ENCODE results near the gene TCF4.

The TCF4 gene

DNA sequence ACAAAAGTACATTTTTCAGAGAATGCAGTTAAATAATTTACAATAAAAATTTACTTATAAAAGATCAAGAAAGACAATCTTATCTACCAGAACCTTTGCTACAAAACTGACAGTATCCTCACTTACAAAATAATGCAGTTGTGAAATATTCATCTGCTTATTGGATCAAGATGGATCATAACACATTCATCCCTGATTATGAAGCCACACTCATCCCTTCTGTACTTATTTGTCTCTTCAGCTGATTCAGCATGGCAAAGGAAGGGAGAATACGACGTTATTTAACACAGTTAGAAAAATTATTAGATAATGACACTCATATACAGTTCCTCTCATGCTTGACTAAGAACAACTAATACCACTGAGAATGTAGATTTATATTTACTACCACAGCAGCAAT, 46.4 kb downstream of the TCF4 start:
- FAIRE-seq, result no peak

DNA sequence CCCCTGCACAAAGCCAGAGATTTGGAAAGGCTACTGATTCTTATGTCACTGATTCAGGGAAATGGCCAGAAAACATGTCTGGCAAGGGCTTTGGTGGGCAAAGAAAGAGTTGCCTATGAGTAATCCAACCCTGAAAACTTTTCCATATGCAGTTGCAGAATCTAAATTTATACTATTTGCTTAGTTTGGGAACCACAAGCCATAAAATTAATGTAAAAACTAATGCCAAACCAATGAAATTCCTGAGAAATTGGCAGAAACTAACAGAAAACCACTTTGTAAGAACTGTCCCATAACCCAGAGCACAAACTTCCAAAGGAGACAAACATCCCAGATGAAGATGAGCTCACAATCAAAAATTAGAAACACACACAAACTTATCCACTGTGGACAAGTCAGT, 48.8 kb downstream of the TCF4 start:
- no peak for FAIRE-seq

DNA sequence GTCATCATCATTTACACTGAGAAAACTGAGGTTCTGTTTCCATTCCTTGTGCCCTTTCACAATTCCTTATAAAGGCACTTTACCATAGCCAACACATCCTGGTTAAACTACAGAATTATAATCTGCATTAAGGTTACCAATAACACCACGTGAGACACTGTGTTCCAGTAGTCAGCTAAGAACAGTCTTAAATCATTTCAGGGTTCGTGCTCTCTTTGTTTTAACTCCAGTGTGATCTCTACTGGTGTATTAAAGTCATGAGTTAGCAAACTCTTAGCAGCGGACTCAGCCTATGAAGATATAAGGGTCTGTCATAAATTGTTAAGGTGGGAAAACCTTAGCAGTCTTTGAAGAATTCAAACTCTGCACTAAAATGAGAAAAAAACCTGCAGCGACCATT, 53.0 kb downstream of the TCF4 start:
- FAIRE-seq, result no peak

DNA sequence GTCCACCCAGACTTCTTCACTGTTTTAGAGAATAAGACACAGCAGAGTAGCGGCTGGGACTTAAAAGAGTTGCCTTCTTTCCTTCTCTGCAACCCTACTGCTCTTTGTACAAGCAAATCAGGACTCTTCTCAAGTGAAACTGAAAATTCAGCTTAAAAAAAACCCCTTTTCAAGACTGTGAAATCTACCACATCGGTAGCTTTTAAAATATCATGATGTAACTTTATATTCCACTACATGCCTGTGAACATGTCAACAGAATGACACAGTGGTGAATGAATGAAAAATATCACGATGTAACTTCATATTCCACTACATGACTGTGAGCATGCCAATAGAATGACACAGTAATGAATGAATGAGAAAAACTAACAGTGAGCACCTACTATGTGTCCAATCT, 53.4 kb downstream of the TCF4 start:
- no peak for FAIRE-seq

DNA sequence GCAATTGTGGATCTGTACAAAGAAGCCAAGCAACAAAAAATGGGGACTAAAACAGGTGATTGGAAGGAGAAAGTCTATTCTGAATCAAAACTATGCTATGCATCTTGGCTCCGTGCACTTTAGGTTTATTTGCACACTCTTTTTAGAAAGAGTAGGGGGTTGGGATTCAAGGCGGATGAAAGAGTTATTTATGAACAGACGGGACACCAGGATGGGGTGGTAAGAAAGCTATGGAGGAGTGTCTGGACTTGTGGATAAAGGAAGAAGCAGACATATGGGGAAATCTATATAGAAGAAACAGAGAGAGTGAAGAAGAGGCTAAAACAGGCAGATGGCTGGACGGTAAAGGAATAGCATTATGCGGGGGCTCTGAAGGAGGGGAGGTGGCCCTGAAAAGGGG, 57.8 kb downstream of the TCF4 start:
- FAIRE-seq, result no peak

DNA sequence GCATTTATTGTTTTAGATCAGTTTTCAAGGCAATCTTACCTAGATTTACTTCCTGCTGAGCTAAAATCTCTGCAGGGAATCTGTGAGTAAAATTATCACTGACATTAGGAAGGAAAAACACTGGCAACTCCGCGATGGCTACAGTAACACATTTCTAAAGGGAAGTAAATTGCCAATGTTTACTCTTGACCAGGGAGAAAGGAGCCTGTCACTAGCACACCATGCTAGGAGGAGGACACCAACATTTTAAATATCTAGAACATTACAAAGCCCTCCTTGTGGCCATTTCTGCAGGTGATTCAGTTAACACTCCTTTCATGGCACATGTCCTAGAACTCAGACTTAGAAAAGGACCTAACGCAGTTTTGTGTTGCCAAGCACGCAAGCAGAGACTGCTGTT, 58.4 kb downstream of the TCF4 start:
- FAIRE-seq, result no peak

DNA sequence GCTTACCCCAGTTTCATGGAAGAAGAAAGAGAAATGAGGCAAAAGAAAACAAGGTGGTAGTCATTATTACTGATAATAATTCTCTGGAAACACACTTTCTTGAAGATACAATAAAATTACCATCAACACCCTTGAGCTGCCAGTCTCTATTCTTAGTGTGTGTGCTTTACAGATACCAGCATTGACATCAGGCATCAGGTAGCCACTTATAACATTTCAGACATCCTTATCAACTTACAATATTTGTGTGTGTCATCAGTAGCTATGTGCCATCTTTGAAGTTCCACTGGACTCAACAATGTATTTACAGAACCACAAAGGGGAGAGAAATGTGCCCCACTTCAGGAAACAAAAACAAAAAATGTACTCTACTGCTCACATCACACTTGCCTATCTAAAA, 62.1 kb downstream of the TCF4 start:
- no peak for FAIRE-seq

DNA sequence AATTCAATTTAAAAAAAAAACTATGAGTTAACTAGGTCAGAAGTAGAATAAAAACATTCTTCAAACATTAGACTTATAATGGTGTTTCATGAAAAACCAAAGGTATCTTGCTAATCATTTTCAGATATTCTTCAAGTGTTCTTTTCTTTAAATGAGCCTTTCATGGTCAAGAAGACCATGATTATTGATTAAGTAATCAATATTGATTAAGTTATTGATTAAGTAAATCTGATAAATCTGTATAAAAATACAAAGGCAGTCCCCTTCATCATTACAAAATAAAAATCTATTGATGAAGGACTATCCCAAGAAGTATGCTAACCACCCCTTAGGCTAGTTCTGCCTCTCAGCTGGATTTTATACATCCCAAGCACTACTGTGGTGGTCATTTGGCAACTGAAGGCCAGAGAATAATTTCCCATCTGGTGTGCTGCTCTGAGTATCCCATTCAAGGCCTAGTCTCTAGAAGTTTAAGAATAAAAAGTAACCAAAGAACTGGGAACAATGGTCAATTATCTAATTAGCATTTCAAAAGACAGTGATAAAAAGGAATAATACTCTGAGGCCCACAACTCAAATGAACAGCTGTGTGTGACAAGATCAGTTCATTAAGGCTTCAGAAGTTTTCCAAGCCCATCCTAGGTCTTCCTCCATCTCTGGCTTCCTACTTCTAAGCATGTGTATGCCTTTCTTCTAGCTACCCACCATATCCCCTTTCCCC, 63.5 kb downstream of the TCF4 start:
- no peak for FAIRE-seq

DNA sequence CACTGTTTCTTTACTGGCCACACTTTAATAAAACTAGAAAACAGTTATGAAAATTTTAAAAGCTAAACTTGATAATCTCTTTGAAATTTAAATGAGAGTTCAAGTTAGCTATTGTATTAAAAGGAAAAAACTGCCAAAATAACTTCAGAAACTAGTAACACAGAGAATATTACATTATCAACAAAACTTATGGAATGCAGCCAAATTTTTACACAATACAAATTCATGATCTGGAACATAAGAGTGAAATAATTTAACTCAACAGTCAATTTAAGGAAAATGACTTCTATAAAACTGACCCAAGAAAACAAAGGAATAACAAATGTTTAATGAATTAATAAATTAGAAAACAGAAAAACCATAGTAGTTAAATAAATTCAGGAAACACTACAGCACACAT, 65.0 kb downstream of the TCF4 start:
- no peak for FAIRE-seq

DNA sequence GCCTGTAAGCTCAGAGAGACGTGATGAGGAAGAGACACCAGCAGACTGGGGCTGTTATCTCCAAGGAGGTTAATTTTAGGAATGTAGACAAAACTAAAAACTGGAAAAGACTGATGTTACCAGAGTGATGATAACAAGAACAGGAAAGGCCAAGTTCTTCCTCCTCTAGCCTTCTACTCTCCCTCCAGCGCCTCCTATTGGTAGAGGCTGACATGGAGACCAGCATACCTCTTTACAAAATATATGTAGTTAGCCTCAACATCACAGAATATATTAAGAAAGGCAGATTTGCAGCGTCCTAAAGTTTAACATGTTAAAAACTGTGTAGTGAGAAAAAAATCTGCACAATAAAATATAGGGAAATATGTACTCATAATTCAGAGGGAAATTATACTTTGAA, 66.0 kb downstream of the TCF4 start:
- FAIRE-seq, result no peak

DNA sequence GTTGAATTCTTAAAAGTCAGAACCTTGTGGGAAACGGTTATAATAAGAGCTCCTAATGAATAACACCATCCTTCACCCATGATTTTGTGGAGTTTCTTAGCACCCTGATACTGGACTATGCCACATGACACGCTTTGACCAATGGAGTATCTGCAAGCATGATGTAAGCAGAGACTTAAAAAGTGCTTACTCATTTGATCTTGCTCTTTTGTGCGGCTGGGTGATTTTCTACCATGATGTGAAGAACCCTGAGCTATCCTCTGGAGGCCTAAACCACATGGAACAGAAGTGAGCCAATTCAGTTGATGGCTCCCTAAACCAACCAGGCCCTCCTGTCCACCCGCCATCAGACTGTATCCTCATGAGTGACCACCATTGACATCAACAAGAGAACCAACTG, 70.9 kb downstream of the TCF4 start:
- no peak for FAIRE-seq

DNA sequence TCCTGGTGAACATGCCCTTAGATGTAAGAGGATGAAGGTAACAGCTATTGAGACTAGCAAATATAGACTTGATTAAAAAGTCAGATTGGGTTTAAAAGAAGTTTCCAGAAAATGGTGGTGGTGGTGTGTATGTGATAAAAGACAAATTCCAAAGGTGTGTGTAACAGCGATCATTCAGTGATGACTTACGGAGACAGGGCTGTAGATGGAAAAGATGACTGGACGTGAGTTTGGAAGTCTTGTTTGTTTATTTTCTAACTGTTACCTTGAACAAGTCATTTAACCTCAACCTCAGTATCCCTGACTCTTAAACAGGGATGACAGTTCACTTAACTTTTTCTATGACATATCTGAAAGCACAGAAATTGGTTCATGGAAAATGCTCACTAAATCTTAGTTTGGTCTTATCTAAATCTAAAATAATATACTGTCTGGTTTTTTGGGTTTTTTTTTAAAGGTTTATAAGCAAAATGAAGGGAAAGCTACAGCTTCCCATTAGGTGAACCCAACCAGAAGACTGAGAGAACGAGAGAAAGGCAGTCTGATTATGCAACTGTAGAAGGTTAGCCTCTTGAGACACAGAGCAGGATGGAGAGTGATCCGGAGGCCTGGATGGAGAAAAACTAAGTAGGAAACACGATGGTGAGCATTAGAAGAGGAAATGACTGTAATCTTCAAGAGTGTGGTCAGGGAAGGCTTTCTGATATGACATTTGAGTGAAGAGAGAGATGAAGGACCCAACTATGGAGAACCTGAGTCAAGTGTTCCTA, 71.9 kb downstream of the TCF4 start:
- FAIRE-seq, result no peak

DNA sequence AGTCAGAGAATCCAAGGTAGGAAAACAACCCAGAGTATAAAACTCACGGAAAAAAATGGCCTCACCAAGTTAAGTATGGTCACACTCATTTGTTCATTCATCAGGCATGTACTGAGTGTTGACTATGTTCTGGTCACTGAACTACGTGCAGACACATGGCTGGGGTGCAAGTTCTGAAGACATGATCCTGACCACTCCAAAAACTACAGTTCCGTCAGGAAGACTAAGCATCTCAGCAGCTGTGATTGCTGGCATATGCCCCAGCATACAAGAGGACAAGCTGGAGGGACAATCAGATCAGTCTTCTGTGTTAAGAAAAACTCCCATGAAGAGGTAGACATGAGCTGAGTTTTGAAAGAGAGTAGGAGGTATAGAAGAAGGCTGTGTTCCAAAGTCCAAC, 72.8 kb downstream of the TCF4 start:
- FAIRE-seq, result no peak

DNA sequence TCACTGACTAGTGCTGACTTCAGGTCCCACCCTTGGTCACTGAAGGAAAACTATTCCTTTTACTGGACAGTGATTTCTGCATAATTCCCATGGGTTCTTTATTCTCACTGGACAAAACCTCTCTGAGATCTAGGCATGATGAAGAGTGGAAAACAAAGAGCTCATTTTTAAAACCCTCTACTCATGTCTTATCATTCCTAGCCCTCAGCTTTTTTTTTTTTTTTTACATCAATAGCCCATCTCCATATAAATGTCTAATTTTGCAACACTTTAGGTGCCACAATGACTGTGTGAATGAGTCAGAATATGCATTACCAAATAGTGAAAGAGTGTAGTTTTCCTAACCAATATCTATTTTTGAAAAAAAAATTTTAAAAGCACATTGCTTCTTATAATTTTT, 74.8 kb downstream of the TCF4 start:
- FAIRE-seq, result no peak

DNA sequence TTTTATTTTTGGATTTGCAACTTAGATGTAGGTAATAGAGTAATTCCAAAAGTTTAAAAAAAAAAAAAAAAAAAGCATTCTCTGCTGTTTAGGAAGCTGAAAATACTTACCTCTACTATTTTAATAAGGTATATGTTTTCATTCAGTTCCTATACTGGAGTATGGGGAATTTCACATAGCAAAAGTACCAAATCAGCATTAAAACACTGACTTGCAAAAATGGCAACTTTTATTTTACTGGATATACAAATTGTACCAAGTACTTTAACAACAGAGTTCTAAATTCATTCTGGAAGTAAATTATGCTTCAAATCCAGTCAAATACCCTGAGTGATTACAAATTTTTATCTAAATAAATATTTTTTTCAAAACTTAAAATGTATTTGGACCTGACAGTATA, 76.7 kb downstream of the TCF4 start:
- no peak for FAIRE-seq

DNA sequence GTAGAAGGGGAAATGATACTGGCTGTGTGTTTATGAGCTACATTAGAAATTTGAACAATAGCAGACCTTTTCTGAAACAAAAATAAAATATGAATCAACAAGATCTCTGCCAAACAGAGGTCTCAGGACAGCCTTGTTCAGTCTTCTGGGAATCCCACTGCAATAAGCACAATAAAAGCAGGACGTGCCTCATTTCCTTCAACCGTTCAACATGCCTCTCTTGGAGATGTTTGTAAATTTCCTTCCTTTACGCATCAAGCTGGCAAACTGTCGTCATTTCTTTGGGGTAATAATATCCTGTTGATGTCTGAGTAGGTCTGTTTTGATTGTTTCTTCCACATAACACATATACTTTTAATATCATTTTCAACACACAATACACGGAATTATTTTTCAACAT, 77.2 kb downstream of the TCF4 start:
- FAIRE-seq, result no peak

DNA sequence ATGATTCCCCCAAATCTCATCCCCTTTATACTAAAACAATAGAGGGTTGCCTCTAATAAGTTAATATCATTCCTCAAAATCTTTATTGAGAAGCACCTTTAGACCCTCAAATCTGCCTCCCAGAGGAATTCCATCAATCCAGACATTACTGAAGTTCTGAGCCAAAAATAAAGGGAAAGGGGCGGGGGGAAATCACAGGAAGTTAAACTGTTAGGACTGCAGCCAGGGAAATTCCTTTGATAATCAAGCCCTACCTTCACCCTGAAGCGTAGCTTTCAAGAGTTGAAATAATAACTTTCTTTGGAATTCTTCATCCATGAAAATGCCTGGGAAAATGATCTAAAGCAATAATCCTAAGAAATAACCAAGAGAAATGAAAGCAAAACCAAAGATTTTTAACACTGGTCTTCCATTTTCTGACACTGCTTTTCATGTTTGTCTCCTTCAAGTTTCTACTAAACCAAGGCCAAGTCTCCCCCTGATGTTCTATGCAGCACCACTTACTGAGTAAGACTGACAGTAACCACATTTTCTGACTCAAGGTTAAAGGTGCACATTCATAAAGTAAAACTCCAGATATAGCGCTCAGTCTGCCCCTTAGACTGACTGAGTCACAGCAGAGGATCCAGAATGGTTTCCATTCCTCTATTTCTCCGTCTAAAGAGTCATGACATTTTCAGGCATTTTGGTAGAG, 78.2 kb downstream of the TCF4 start:
- FAIRE-seq, result no peak

DNA sequence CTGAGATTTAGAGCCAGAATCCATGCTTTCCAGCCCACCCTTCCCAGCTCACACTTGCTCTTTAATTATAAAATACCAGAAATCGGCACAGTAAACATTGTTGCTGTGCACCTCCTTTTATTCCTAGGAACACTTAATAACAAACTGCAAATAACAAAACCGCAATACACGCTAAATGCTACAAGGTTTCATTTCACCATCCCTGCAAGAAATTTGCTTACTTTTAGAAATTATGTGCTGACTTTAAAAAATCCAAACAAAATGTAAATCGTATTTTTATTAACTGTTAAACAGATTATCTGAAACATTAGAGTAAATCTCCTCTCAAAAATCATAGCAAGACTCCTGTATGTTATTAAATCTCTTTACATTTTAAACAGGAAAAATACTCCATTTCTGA, 79.3 kb downstream of the TCF4 start:
- no peak for FAIRE-seq

DNA sequence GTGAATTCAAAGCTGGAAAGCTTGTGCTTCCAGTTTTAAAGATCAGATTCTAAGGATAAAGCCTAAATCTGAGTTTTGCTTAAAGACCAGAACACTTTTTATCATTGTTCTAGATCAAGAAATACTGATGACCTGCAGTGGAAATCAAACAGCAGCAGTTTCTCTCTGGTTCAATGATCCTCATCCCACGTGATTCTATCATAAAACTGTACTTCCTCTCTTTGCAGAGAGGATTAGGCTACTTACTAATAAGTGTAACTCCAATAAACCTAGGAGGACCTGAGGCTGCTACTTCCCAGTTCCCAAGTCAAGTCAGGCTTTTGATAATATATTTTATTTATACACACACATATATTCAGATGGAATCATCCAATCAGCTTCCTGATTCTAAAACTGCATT, 81.9 kb downstream of the TCF4 start:
- no peak for FAIRE-seq

DNA sequence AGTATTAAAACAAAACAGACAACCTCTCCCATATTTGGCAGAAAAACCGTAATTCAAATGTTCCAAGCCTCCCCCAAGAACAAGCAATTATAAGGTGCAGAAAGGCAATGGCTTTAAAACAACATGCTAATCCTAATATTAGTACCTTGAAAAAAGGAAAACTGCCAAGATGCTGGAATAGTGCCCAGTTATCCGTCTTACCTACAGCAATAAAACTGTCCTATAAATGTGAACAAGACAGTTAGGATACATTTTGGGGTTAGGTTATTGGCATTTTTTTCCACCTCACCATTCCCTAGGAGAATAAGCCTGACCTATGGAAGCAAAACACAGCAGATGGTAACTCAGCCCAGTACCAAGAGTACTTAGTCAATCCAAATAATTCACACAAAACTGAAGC, 83.2 kb downstream of the TCF4 start:
- FAIRE-seq, result no peak

DNA sequence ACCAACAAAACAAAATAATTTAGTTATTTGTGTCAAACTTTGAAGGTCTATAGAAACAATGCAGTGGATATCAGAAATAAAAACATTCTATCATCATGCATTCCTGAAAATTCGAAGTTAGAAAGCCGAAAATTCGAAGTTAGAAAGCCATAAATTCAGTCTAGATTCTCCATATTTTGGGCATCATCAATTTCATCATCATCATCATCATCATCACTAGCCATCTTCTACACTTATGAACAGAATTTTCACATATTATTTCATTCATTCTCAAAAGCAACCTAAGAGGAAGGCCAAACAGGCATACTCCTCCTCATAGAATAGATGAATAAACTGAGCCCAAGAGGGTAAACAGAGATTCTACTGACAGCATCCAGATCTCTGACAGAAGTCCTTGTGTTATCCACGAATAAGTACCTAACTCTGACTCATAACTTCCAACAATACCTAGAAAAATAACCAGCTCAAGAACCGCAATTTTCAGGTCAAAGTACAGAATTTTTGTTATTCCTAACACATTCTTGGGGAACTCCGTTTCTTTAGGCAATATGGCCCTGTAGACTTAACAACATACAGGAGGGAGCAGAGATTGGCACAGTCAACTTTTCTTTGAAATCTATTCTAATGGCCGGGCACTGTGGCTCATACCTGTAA, 84.7 kb downstream of the TCF4 start:
- no peak for FAIRE-seq

DNA sequence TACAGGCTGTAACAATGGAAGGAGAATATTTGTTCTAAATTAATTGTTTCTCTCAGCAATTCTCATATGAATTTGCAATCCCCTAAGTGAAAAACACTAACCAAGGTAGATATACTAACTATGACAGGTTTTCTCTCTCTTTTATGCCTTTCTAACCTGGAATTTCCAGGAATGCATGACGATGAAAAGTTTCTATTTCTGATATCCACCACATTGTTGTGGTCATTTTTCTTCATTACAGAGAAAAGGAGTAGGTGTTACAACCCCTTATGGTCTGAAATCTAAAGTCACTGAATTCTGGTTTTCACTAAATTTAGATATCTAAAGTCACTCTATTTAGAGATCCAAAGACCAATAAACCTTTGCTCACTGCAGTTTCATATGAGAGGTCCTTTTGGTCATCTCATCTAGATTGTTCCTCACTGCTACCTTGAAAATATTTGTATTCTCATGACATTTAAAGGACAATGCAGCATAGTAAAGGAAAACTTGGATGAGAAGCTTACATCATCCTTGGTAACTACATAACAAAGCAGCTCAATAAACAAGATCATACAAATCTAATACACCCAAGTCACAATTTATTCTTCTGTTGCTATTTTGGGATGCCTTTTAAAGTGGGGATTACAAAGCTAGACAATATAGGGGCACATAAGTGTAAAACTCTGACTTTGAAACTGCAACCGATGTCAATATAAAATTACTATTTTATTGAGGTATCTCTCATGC, 85.8 kb downstream of the TCF4 start:
- FAIRE-seq, result no peak

DNA sequence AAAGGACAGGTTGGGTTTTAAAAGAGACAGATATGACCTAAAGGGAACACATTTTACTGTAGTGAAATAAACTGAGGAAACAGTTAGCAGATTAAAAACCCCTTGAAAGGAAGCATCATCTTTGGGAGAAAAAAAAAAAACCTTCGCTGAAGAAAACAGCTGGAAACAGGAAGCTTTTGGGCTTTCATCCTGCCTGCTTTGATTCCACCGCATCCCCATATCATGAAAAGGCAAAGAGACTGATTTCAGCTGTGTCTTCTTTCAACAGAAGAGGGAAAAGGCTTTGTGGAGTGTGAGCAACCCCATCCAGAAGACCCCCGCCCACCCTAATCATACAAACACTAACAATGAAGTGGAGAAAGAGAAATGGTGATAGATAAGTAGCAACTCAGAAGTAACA, 86.4 kb downstream of the TCF4 start:
- no peak for FAIRE-seq

Data from TTC549 (cell line).